ENCODE measurements around the gene MCOLN1. TPM values are rescaled to one million over a fixed set of nuclear protein-coding genes. Genes with fewer than 3 reads are reported as not detected.

MCOLN1 gene
- total RNA-seq, 6 experiments from 2014 or later = 9.8 to 25.2 (median 17.7) TPM

DNA sequence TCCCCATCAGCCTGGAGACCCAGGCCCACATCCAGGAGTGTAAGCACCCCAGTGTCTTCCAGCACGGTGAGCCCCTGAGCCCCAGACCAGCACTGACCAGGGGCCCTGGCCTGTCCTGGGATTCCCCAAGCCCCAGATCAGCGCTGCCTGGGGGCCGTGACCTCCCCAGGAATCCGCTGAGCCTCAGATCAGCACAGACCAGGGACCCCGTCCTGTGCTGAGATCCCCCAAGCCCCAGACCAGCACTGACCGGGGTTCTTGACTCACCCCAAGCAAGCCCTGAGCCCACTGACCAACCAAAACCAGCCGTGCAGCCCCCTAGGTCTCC lies 5.7 kb downstream of the MCOLN1 start:
- no peak for TF ChIP-seq POLR2A (IDR thresholded peaks at IDR 0.05)
- TF ChIP-seq CTCF (IDR thresholded peaks at IDR 0.05) = no peak
- no peak for ATAC-seq
- intact Hi-C loops (cut with DNase I) = no loop called here
- H3K9me3 ChIP-seq = no peaks in the 10 kb centered on the region
- WGBS (ENCODE audit: insufficient coverage, low coverage, low lambda C conversion rate, missing lambda C conversion rate) = 90% methylated on average over 2 of the region's 7 CpGs
- peaks cover 0 to 5% (median 3%) of the 10 kb centered on the region in 4 donors for H3K4me1 ChIP-seq
- peaks cover 0 to 10% (median 0%) of the 10 kb centered on the region in 4 donors for H3K36me3 ChIP-seq
- H3K27ac ChIP-seq = no peak overlapping the region
- no peaks in the 10 kb centered on the region for H3K27me3 ChIP-seq
- no peak for DNase-seq
- H3K4me3 ChIP-seq = no peak overlapping the region

DNA sequence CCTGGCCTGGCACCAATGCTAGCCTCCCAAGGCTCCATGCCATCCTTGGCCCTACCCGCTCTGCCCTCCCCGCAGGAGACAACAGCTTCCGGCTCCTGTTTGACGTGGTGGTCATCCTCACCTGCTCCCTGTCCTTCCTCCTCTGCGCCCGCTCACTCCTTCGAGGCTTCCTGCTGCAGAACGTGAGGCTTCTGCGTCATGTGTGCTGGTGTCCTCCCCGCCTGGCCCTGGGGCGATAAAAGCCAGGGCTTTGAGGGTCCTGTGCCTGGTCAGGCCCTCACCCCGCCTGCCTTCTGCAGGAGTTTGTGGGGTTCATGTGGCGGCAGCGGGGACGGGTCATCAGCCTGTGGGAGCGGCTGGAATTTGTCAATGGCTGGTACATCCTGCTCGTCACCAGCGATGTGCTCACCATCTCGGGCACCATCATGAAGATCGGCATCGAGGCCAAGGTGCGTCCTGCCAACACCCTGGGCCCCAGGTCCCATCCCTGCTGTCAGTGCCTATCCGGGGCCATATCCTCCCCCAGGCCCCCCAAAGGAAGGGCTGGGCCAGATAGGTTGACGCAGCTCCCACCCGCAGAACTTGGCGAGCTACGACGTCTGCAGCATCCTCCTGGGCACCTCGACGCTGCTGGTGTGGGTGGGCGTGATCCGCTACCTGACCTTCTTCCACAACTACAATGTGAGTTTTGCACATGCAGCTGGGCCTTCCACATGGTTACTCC lies 6.3 kb downstream of the MCOLN1 start:
- Histone ChIP-seq H3K27ac (no peak overlapping the region), H3K27me3 (no peaks in the 10 kb centered on the region), H3K9me3 (no peaks in the 10 kb centered on the region), H3K4me3 (no peak overlapping the region), H3K4me1 (peaks cover 0 to 4% (median 0%) of the 10 kb centered on the region in 4 donors), H3K36me3 (peaks cover 0 to 10% (median 0%) of the 10 kb centered on the region in 4 donors)
- WGBS (ENCODE audit: insufficient coverage, low coverage, low lambda C conversion rate, missing lambda C conversion rate) = 100% methylated on average over 2 of the region's 32 CpGs
- intact Hi-C loops (cut with DNase I) = no loop called here
- TF ChIP-seq POLR2A (IDR thresholded peaks at IDR 0.05) (no peak), CTCF (IDR thresholded peaks at IDR 0.05) (no peak)
- ATAC-seq (no peak), DNase-seq (peak in 1 of 3 donors; percentile 41)

GRCh38 chr19:7529246-7529600 lies 6.8 kb downstream of the MCOLN1 start:
- TF ChIP-seq POLR2A (IDR thresholded peaks at IDR 0.05) = no peak
- TF ChIP-seq CTCF (IDR thresholded peaks at IDR 0.05) = no peak
- no peaks in the 10 kb centered on the region for H3K27me3 ChIP-seq
- DNase-seq = peak in 1 of 3 donors; percentile 44

DNA sequence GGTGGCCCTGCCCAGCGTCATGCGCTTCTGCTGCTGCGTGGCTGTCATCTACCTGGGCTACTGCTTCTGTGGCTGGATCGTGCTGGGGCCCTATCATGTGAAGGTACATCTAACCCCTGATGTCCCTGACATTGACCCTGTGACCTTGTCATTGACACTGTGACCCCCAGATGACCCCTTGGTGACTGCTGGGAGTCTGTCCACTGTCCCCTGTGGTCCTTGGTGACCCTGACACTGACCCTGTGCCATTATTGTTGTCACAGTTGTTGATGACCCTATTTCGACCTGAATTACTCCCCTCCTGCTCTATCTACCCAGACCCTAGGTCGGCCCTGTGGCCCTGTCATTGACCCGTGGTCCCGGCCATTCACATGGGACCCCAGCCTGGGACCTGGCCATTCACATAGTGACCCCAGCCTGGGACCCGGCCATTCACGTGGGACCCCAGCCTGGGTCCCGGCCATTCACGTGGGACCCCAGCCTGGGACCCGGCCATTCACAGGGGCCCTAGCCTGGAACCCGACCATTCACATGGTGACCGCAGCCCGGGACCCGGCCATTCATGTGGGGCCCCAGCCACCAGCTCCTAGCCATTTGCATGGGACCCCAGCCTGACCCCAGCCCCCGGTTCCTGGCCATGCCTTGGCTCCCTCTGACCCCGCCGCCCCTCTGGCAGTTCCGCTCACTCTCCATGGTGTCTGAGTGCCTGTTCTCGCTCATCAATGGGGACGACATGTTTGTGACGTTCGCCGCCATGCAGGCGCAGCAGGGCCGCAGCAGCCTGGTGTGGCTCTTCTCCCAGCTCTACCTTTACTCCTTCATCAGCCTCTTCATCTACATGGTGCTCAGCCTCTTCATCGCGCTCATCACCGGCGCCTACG lies 7.4 kb downstream of the MCOLN1 start:
- ATAC-seq (no peak), DNase-seq (no peak)
- no peak for TF ChIP-seq POLR2A (IDR thresholded peaks at IDR 0.05)
- no peak for TF ChIP-seq CTCF (IDR thresholded peaks at IDR 0.05)
- intact Hi-C loops (cut with DNase I) = loop anchor here in 1 of 2 donors (10.0 kb wide), 1 partner anchor 155 kb away; no protein-coding TSS in a partner anchor
- H3K27me3 ChIP-seq = no peaks in the 10 kb centered on the region
- peaks cover 0 to 5% (median 0%) of the 10 kb centered on the region in 4 donors for H3K36me3 ChIP-seq
- 97% methylated on average over 13 of the region's 33 CpGs for WGBS (ENCODE audit: insufficient coverage, low coverage, low lambda C conversion rate, missing lambda C conversion rate)
- no peak overlapping the region for H3K27ac ChIP-seq
- H3K9me3 ChIP-seq = no peaks in the 10 kb centered on the region
- H3K4me3 ChIP-seq = no peak overlapping the region
- H3K4me1 ChIP-seq = peaks cover 0 to 5% (median 0%) of the 10 kb centered on the region in 4 donors

More at GRCh38 chr19:7529246-7529600, 6.8 kb downstream of the MCOLN1 start:
- intact Hi-C loops (cut with DNase I) = no loop called here
- Histone ChIP-seq H3K9me3 (no peaks in the 10 kb centered on the region), H3K4me1 (peaks cover 0 to 5% (median 0%) of the 10 kb centered on the region in 4 donors), H3K27ac (no peak overlapping the region), H3K4me3 (no peak overlapping the region), H3K36me3 (peaks cover 0 to 10% (median 0%) of the 10 kb centered on the region in 4 donors)
- ATAC-seq = no peak
- WGBS (ENCODE audit: insufficient coverage, low coverage, low lambda C conversion rate, missing lambda C conversion rate) = 80% methylated on average over 2 of the region's 15 CpGs

All from right lobe of liver (tissue), 6 donors.